Activated CD8-positive, alpha-beta memory T cell treated with anti-CD3 and anti-CD28 coated beads, Interleukin-2, amount 50 U/mL, for 1 hour (primary cell): ENCODE data around the gene CELSR1.

ENCODE experiments used
- DNase-seq: peaks from one replicate; pipeline ENCODE4 v3.0.0-alpha.2; 2020; ENCODE audit errors: extremely low read depth

Gene CELSR1, protein sequence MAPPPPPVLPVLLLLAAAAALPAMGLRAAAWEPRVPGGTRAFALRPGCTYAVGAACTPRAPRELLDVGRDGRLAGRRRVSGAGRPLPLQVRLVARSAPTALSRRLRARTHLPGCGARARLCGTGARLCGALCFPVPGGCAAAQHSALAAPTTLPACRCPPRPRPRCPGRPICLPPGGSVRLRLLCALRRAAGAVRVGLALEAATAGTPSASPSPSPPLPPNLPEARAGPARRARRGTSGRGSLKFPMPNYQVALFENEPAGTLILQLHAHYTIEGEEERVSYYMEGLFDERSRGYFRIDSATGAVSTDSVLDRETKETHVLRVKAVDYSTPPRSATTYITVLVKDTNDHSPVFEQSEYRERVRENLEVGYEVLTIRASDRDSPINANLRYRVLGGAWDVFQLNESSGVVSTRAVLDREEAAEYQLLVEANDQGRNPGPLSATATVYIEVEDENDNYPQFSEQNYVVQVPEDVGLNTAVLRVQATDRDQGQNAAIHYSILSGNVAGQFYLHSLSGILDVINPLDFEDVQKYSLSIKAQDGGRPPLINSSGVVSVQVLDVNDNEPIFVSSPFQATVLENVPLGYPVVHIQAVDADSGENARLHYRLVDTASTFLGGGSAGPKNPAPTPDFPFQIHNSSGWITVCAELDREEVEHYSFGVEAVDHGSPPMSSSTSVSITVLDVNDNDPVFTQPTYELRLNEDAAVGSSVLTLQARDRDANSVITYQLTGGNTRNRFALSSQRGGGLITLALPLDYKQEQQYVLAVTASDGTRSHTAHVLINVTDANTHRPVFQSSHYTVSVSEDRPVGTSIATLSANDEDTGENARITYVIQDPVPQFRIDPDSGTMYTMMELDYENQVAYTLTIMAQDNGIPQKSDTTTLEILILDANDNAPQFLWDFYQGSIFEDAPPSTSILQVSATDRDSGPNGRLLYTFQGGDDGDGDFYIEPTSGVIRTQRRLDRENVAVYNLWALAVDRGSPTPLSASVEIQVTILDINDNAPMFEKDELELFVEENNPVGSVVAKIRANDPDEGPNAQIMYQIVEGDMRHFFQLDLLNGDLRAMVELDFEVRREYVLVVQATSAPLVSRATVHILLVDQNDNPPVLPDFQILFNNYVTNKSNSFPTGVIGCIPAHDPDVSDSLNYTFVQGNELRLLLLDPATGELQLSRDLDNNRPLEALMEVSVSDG (N-terminal part only)

DNA sequence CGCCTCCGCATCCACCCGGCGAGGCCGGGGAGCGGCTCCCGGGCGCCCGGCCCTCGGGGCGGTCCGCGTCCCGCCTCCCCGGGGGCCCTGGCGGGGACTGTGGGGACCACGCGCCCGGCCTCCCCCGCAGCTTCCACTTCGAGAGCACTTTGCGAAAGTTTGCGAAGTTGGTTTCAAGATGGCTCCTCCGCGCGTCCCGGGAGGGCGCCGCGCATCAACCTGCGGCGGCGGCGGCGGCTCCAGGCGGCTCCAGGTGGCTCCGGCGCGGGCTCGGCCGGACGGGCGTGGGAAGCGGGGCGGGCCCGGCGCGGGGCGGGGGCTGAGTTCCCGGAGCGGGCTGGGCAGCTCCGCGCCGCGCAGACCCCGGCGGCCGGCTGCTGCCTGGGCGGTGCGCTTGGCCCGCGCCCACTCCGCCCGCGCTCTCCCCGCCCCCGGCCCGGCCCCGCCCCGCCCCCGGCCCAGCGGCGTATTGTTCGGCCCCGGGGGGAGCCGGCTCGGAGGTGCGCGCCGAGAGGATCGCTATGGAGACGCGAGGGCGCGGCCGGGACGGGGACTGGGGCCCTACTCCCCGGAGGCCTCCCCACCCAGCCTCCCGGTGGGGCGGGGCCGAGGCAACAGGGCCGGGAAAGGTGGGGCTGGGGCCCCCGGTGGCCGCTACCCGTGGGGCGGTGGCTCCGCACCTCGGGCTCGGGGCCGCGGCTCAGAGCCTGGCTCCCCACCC is at the start of gene CELSR1:
CELSR1 (minus strand) TSS at position 396 of the 721 bp plus-strand sequence. CDS start 450 bp downstream, outside the sequence.
- DNase-seq: no peak

GRCh38 chr22:46587061-46587460 is 49.6 kb upstream of the CELSR1 start:
- no peak for DNase-seq

- DNase-seq: no peak
These were observed 49.2 kb upstream of the CELSR1 start for GRCh38 chr22:46586531-46587011.

- DNase-seq: no peak
These were observed 48.7 kb upstream of the CELSR1 start for GRCh38 chr22:46586123-46586519.

GRCh38 chr22:46585340-46586122 is 48.1 kb upstream of the CELSR1 start:
- DNase-seq: no peak

- DNase-seq: no peak
These were observed 46.9 kb upstream of the CELSR1 start for GRCh38 chr22:46584081-46584921.

DNA sequence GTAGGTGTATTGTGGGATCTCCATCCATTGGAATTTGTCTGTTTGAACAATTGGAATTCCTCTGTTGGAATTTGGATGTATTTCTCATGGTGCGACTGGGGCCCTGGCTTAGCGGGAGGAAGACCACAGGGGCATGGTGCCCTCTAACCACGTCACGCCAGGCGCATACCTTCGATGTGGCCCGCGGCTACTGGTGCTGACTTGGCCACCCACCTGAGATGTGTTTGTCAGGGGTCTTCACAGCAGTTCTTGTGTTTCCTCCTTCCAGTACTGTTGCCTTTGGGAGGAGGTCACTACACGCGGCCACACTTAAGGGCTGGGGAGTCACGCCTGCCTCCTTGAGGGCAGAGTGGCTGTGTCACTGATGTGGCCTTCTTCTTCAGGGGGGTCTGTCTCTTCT is 46.2 kb upstream of the CELSR1 start:
- no peak for DNase-seq

- no peak for DNase-seq
These were observed 45.0 kb upstream of the CELSR1 start for GRCh38 chr22:46582281-46582933.

- DNase-seq: no peak
These were observed 44.3 kb upstream of the CELSR1 start for GRCh38 chr22:46581538-46582244.

DNA sequence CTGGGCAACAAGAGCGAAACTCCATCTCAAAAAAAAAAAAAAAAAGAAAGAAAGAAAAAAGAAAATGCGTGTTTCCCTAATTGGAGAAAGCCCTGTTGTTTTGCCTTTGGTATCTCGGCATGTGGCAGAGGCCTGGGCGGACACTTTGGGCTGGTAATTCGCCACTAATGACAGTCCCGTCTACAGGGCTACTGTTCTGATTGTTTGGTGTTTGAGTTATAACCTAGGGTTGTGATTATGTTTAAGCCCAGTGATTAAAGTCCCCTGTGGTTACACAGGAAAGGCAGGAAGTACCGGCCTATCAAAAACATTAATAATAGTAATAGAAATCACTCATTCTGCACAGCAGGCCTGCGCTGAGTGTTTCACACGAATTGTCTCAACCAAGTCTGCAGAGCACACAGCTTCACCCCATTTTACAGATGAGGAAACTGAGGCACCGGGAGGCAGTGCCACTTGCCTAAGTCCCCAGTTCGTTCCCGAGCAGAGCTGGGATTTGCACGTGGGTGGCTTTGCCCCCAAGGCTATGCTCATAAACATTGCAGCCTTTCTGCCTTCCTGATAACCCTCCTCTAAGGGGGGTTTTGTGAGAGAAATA is 43.6 kb upstream of the CELSR1 start:
- no peak for DNase-seq

GRCh38 chr22:46579751-46580449 is 42.5 kb upstream of the CELSR1 start:
- DNase-seq: no peak

DNA sequence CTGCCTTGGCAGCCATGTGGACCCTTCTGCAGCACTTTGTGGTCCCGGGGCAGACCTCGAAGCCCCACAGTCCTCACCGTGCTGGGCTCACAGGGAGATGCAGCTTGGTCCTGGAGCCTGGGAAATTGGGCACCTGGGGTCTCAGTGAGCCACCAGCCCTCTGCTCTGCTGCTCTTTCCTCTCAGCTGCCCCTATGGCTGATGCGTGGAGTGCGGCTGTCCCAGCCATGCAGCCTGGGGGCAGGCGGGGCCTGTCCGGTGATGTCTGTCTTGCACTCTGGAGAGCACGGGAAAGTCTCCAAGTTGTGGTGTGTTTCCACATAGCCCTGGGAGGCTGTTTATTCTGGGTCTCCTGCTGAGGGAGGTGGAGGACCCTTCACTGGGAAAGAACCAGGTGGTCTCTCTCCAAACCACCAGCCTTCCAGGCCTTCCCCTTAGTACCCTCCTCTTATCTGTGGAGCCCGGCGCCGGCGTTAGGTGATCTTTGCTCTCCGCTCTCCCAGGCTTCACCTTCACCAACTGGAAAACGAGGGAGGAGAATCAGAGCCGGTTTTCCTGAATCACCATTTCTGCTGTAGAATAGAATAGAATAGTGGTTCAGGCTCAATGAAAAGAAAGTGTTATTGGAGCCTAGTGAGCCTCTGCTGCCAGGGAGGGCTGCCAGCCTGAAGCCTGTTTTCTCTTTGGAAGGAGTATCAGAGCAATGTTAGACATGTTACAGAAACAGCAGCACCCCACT is 41.6 kb upstream of the CELSR1 start:
- DNase-seq: no peak

- no peak for DNase-seq
These were observed 40.9 kb upstream of the CELSR1 start for GRCh38 chr22:46578251-46578823.

DNA sequence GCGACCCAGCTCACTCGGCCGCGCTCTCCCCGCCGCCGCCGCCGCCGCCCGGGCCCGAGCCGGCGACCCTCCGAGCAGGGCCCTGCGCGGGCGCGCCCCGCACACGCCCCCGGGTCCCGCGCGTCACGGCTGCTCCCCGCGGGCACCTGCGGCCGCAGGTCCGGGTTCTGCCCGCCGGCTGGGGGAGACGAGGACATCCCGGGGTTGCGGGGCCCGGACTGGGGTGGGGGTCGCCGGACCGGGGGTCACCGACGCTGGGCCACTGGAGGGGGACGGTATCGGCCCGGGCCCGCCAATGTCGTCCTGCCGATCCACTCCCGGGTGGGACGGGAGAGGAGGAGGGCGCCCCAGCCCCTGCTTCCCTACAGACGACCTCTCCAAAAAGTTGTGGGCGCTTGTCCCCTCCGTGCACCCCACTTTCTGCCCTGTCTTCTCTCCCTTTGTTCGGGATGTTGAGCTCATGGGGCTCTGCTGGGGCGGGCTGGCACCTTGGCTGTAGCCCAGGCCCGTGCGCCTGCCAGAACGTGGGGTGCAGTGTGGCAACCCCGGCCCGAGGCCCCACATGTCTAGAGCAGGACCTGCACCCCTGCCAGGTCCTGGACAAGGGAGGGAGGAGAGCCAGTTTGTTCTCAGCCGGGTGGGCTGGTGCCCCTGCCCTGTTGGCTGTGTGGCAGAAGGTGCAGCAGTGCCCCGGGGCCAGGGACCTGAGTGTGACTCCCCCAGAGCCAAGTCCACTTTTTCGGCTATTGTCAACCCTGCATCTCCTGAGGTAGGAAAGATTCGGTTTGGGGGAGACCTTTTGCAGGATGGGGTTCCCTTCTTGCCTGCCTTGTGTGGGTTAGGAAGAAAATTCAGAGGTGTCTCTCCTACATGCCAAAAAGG is 40.2 kb upstream of the CELSR1 start:
- no peak for DNase-seq
